GM12873 (cell line): ENCODE data around the gene EEFSEC.

Source experiments
- CTCF ChIP-seq: IDR thresholded peaks from 2 replicates; pipeline ENCODE4 v1.5.1; 2012; ENCODE audit warnings: low read depth, mild to moderate bottlenecking, moderate library complexity, low read length, control low read depth; ENCODE audit not compliant: insufficient read depth; ENCODE audit errors: missing control alignments

EEFSEC gene

GRCh38 chr3:128372707-128373533 lies 219.6 kb downstream of the EEFSEC start:
- no peak for TF ChIP-seq CTCF

- TF ChIP-seq CTCF, result no peak
Measured at GRCh38 chr3:128374746-128375445, 221.6 kb downstream of the EEFSEC start.

- TF ChIP-seq CTCF, result no peak
Measured at GRCh38 chr3:128376516-128376915, 223.2 kb downstream of the EEFSEC start.

- no peak for TF ChIP-seq CTCF
Measured at GRCh38 chr3:128378631-128379347, 225.5 kb downstream of the EEFSEC start.

- TF ChIP-seq CTCF, result no peak
Measured at GRCh38 chr3:128379367-128380160, 226.3 kb downstream of the EEFSEC start.

- no peak for TF ChIP-seq CTCF
Measured at GRCh38 chr3:128380295-128380694, 227.0 kb downstream of the EEFSEC start.
